GM12878 (cell line): Measurements from ENCODE around the gene ARHGAP6. TPM values are rescaled to one million over a fixed set of nuclear protein-coding genes. Genes with fewer than 3 reads are reported as not detected.

ENCODE experiments used
- ATAC-seq: fragments of 200-7000 bp; cut with Tn5 transposase; 3 replicates; pipeline ENCODE4 v1.9.1; 2020; ENCODE audit warnings: mild to moderate bottlenecking, moderate library complexity
- BruUV-seq: library from RNA; stranded (reverse); fragments of 400-500 nt; replicated peaks from 2 replicates; lab custom pipeline; 2021; lab: Mats Ljungman, UMichigan
- CTCF ChIA-PET: fragments of 300-600 bp; sonication (Branson Sonifier 250); formaldehyde crosslinking; extraction: SDS; loops from one replicate; lab custom pipeline; 2021; ENCODE audit warnings: inconsistent platforms; lab: Yijun Ruan, JAX
- POLR2A ChIA-PET: fragments of 350-600 bp; formaldehyde crosslinking; extraction: SDS; loops from one replicate; lab custom pipeline; 2021; ENCODE audit warnings: inconsistent platforms; lab: Charles Lee
- RAD21 ChIA-PET: fragments of 300-600 bp; sonication (Branson Sonifier 250); formaldehyde crosslinking; loops from one replicate; lab custom pipeline; 2023; ENCODE audit warnings: antibody characterized with exemption; ENCODE audit not compliant: unreplicated experiment; lab: Charles Lee
- SMC1A ChIA-PET: fragments of 300-600 bp; sonication (Branson Sonifier 250); formaldehyde crosslinking; loops from one replicate; lab custom pipeline; 2023; ENCODE audit not compliant: unreplicated experiment, uncharacterized antibody; lab: Charles Lee
- DNase-seq: peaks from one replicate; pipeline ENCODE4 v3.0.0-alpha.2; 2011; ENCODE audit warnings: low read depth, low spot score
- FAIRE-seq: peaks from 3 replicates; lab custom pipeline; 2011; peaks lifted over from hg19 to GRCh38; lab: Jason Lieb, UNC
- H2AFZ ChIP-seq: 2 replicates; pipeline ENCODE4 v1.6.0; 2011; ENCODE audit warnings: low read depth, low read length, control low read depth; ENCODE audit not compliant: control insufficient read depth
- H3K27ac ChIP-seq: 2 replicates; pipeline ENCODE4 v1.5.1; 2011; ENCODE audit warnings: control low read depth; ENCODE audit not compliant: control insufficient read depth, insufficient read depth
- H3K27me3 ChIP-seq, 2 experiments: replicated peaks in 1 of 2; 2 replicates each; pipeline versions ENCODE4 v1.6.0 to v1.6.1; 2011; ENCODE audit warnings: low read length in 1 of 2; ENCODE audit not compliant: control insufficient read depth in 2 of 2, insufficient read depth in 2 of 2
- H3K36me3 ChIP-seq, 2 experiments: 2 replicates each; pipeline ENCODE4 v1.5.1; 2011; ENCODE audit warnings: low read length in 1 of 2; ENCODE audit not compliant: control insufficient read depth in 2 of 2, insufficient read depth in 2 of 2
- H3K4me1 ChIP-seq: 2 replicates; pipeline ENCODE4 v1.6.1; 2011; ENCODE audit warnings: mild to moderate bottlenecking, low read length, moderate library complexity, mixed read lengths; ENCODE audit not compliant: control insufficient read depth, insufficient read depth
- H3K4me2 ChIP-seq: 2 replicates; pipeline ENCODE4 v1.6.0; 2011; ENCODE audit warnings: control low read depth; ENCODE audit not compliant: control insufficient read depth, insufficient read depth
- H3K4me3 ChIP-seq: fragments of 200-600 bp; sonication (generic); 2 replicates; pipeline ENCODE4 v1.5.1; 2016
- H3K79me2 ChIP-seq: 2 replicates; pipeline ENCODE4 v1.6.0; 2011; ENCODE audit warnings: low read length; ENCODE audit not compliant: control insufficient read depth, insufficient read depth
- H3K9ac ChIP-seq: 2 replicates; pipeline ENCODE4 v1.8.0; 2011; ENCODE audit warnings: low read length, control low read depth, mixed read lengths; ENCODE audit not compliant: control insufficient read depth, insufficient read depth
- H3K9me3 ChIP-seq: replicated peaks from 3 replicates; pipeline ENCODE4 v1.5.1; 2011; ENCODE audit warnings: mild to moderate bottlenecking, low read length; ENCODE audit not compliant: control insufficient read depth, insufficient read depth
- H4K20me1 ChIP-seq: 2 replicates; pipeline ENCODE4 v1.6.0; 2011; ENCODE audit not compliant: control insufficient read depth, insufficient read depth
- BACH1 ChIP-seq: fragments of 450-650 bp; IDR thresholded peaks from 2 replicates; pipeline ENCODE4 v1.6.1; 2017; ENCODE audit warnings: mild to moderate bottlenecking, borderline replicate concordance
- CBX3 ChIP-seq: fragments of 200-600 bp; sonication (generic); IDR thresholded peaks from 2 replicates; pipeline ENCODE4 v1.6.1; 2016; ENCODE audit warnings: low read depth, borderline replicate concordance
- DPF2 ChIP-seq: fragments of 450-650 bp; IDR thresholded peaks from 2 replicates; pipeline ENCODE4 v1.6.1; 2017; ENCODE audit warnings: mild to moderate bottlenecking
- EGR1 ChIP-seq, 2 experiments: IDR thresholded peaks; 1 replicate in 1 of 2; 2 replicates in 1 of 2; pipeline ENCODE4 v1.6.1; 2011 to 2012; ENCODE audit warnings: low read depth in 2 of 2, low read length in 2 of 2, borderline replicate concordance in 1 of 2, mild to moderate bottlenecking in 1 of 2, moderate library complexity in 1 of 2
- KAT2A ChIP-seq: conservative IDR thresholded peaks from 2 replicates; pipeline ENCODE4 v1.6.1; 2011; ENCODE audit warnings: low read depth, low read length; ENCODE audit not compliant: control insufficient read depth
- NFYA ChIP-seq: IDR thresholded peaks from 2 replicates; pipeline ENCODE4 v1.6.1; 2011; ENCODE audit warnings: low read depth, mild to moderate bottlenecking, low read length, improper control_type of control experiment, borderline replicate concordance
- NR2C2 ChIP-seq: IDR thresholded peaks from 2 replicates; pipeline ENCODE4 v1.6.1; 2011; ENCODE audit warnings: borderline replicate concordance, low read depth; ENCODE audit not compliant: control insufficient read depth, insufficient read length
- RAD21 ChIP-seq: IDR thresholded peaks from 2 replicates; pipeline ENCODE4 v1.6.1; 2011; ENCODE audit warnings: mild to moderate bottlenecking, low read depth, low read length, moderate library complexity; ENCODE audit not compliant: insufficient read depth
- RBBP5 ChIP-seq: fragments of 200-600 bp; sonication (generic); conservative IDR thresholded peaks from 2 replicates; pipeline ENCODE4 v1.6.1; 2016
- SUZ12 ChIP-seq: fragments of 200-600 bp; sonication (generic); IDR thresholded peaks from one replicate; pipeline ENCODE4 v1.6.1; 2018; ENCODE audit warnings: antibody characterized with exemption, mild to moderate bottlenecking; ENCODE audit not compliant: unreplicated experiment
- TCF7 ChIP-seq: IDR thresholded peaks from 2 replicates; pipeline ENCODE4 v1.6.1; 2014; ENCODE audit warnings: antibody characterized with exemption, borderline replicate concordance
- WGBS: methylation state at CpG from one replicate; pipeline ENCODE4 v1.1.6; 2016; ENCODE audit warnings: low lambda C conversion rate; ENCODE audit not compliant: insufficient replicate concordance, insufficient coverage; ENCODE audit errors: missing lambda C conversion rate; 5-methylcytosine and 5-hydroxymethylcytosine counted together
- in situ Hi-C: fragments of 300-500 bp; cut with MboI; formaldehyde crosslinking; loops from 9 replicates; pipeline ENCODE4 v1.14.3; 2018; ENCODE audit warnings: mixed read lengths
- intact Hi-C: fragments of 100-400 bp; cut with micrococcal nuclease; formaldehyde crosslinking; loops from one replicate; pipeline ENCODE4 v1.14.2; 2022; ENCODE audit not compliant: unreplicated experiment
- polyA plus RNA-seq, 11 experiments: library from polyadenylated mRNA; depleted of rRNA in 4 of 11; unstranded in 6 of 11; stranded (reverse) in 5 of 11; fragments of >200 nt; fragmentation: Nextera tagmentation in 4 of 11; fragmentation: Illumina TruSeq in 1 of 11; extraction: Ambion mirVana in 4 of 11; extraction: Trizol in 1 of 11; gene quantifications; 1 replicate in 1 of 11; 2 replicates in 10 of 11; pipeline versions ENCODE4 v1.2.1 to v1.2.3, GENCODE V29; 2011 to 2016; ENCODE audit warnings: inconsistent platforms in 2 of 11, missing spikeins in 2 of 11, low read depth in 1 of 11
- total RNA-seq, 4 experiments: library from RNA; depleted of rRNA in 3 of 4; stranded (reverse); fragments of >200 nt in 3 of 4; fragmentation: Illumina TruSeq in 1 of 4; extraction: Trizol in 1 of 4; gene quantifications; 2 replicates each; pipeline versions ENCODE4 v1.2.1 to v1.2.3, GENCODE V29; 2013 to 2021

Gene ARHGAP6
- total and polyA plus RNA-seq, 10 of the 15 experiments (the other 5 are each of a cell fraction or from before 2014, with no cell fraction given), result 0.20 to 1.8 (median 0.76) TPM

DNA sequence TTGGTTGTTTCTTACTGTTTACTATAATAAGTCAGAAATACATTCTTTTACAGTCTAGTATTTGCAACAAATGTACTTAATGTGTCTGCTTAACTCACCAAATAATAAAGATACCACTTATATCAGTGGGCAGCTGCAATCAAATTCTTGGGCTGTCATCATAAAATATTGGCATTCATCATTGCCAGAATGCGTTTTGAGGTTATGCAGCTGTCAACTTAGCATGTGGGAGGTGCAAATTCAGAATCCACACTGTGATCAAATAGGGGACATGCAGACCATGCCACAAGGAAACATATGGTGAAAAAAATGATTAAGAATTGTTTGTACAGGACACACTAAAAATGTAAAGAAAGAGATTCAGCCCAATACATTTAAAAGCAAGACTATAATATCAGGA is 468.0 kb downstream of the ARHGAP6 start:
- ATAC-seq (no peak), DNase-seq (no peak), FAIRE-seq (no peak)
- Histone ChIP-seq H3K27ac (no peak overlapping the region), H2AFZ (no peak overlapping the region), H3K4me2 (no peak overlapping the region), H3K9me3 (no peaks in the 10 kb centered on the region), H3K79me2 (no peaks in the 10 kb centered on the region), H3K36me3 (no peaks in the 10 kb centered on the region), H3K4me1 (no peaks in the 10 kb centered on the region), H4K20me1 (no peaks in the 10 kb centered on the region), H3K4me3 (no peak overlapping the region), H3K27me3 (no peaks in the 10 kb centered on the region), H3K9ac (no peak overlapping the region)
- in situ Hi-C loops, result no loop called here
- BruUV-seq, result no TSS peak
- ChIA-PET POLR2A (no interaction called here), SMC1A (interaction anchor here (0.7 kb wide), 1 partner anchor 15 kb away, joined by 4 read pairs; no protein-coding TSS in a partner anchor), RAD21 (no interaction called here), CTCF (no interaction called here)
- WGBS, result 0% methylated on average over 1 of the region's 1 CpG
- no peak for TF ChIP-seq DPF2
- no peak for TF ChIP-seq NR2C2
- TF ChIP-seq BACH1, result no peak
- no peak for TF ChIP-seq KAT2A
- intact Hi-C loops, result no loop called here

GRCh38 chrX:11196476-11196875 is 469.2 kb downstream of the ARHGAP6 start:
- POLR2A ChIA-PET, result no interaction called here
- ATAC-seq (no peak), FAIRE-seq (no peak), DNase-seq (no peak)
- no peaks in the 10 kb centered on the region for H3K9me3 ChIP-seq
- 4% methylated on average over 2 of the region's 2 CpGs for WGBS
- no peak overlapping the region for H3K4me2 ChIP-seq
- H3K79me2 ChIP-seq, result no peaks in the 10 kb centered on the region
- CTCF ChIA-PET, result no interaction called here
- no peaks in the 10 kb centered on the region for H3K27me3 ChIP-seq
- BruUV-seq, result no TSS peak
- intact Hi-C loops, result no loop called here
- in situ Hi-C loops, result no loop called here
- H3K27ac ChIP-seq, result no peak overlapping the region
- H2AFZ ChIP-seq, result no peak overlapping the region
- no peaks in the 10 kb centered on the region for H4K20me1 ChIP-seq
- H3K9ac ChIP-seq, result no peak overlapping the region
- no peak overlapping the region for H3K4me3 ChIP-seq
- no peaks in the 10 kb centered on the region for H3K4me1 ChIP-seq
- RAD21 ChIA-PET, result no interaction called here
- SMC1A ChIA-PET, result no interaction called here
- TF ChIP-seq SUZ12 (no peak), RBBP5 (no peak), TCF7 (no peak), EGR1 (IDR thresholded peaks at IDR 0.05; ENCODE audit: borderline replicate concordance in 1 of 2, low read depth in 2 of 2, low read length in 2 of 2) (no peak), NFYA (no peak), CBX3 (no peak), RAD21 (no peak)
- no peaks in the 10 kb centered on the region for H3K36me3 ChIP-seq
